Medulla oblongata (tissue), 1 donor: ENCODE data around the gene GLYATL1.

Experiments used
- DNase-seq: peaks from one replicate; pipeline ENCODE4 v3.0.0-alpha.2; 2015; ENCODE audit errors: extremely low spot score

The GLYATL1 gene

GRCh38 chr11:58926695-58927094, 12.6 kb upstream of the GLYATL1 start:
- DNase-seq = no peak

GRCh38 chr11:58927393-58928106, 11.7 kb upstream of the GLYATL1 start:
- DNase-seq = peak; percentile 41

- no peak for DNase-seq
These were observed 11.2 kb upstream of the GLYATL1 start for GRCh38 chr11:58928107-58928499.

- DNase-seq = no peak
These were observed 10.6 kb upstream of the GLYATL1 start for GRCh38 chr11:58928691-58929090.

GRCh38 chr11:58930926-58931325, 8.4 kb upstream of the GLYATL1 start:
- DNase-seq = no peak

GRCh38 chr11:58933661-58934060, 5.6 kb upstream of the GLYATL1 start:
- DNase-seq = no peak

- DNase-seq = no peak
These were observed 4.3 kb upstream of the GLYATL1 start for GRCh38 chr11:58934945-58935513.

- no peak for DNase-seq
These were observed 890 bp upstream of the GLYATL1 start for GRCh38 chr11:58938398-58938797.

- no peak for DNase-seq
These were observed 740 bp downstream of the GLYATL1 start for GRCh38 chr11:58940028-58940427.

- no peak for DNase-seq
These were observed 2.5 kb downstream of the GLYATL1 start for GRCh38 chr11:58941838-58942237.

GRCh38 chr11:58945663-58946062, 6.4 kb downstream of the GLYATL1 start:
- no peak for DNase-seq

GRCh38 chr11:58949184-58949583, 9.9 kb downstream of the GLYATL1 start:
- no peak for DNase-seq

GRCh38 chr11:58957922-58958321, 18.6 kb downstream of the GLYATL1 start:
- DNase-seq = no peak

- DNase-seq = peak; percentile 57
These were observed 19.2 kb downstream of the GLYATL1 start for GRCh38 chr11:58958500-58958899.

- DNase-seq = no peak
These were observed 24.3 kb downstream of the GLYATL1 start for GRCh38 chr11:58963551-58964104.

GRCh38 chr11:58965246-58965985, 26.1 kb downstream of the GLYATL1 start:
- no peak for DNase-seq

- DNase-seq = no peak
These were observed 29.0 kb downstream of the GLYATL1 start for GRCh38 chr11:58968251-58968711.

- no peak for DNase-seq
These were observed 38.2 kb downstream of the GLYATL1 start for GRCh38 chr11:58977470-58977869.

- no peak for DNase-seq
These were observed 39.9 kb downstream of the GLYATL1 start for GRCh38 chr11:58979222-58979621.

- DNase-seq = no peak
These were observed 41.0 kb downstream of the GLYATL1 start for GRCh38 chr11:58980159-58980843.

- no peak for DNase-seq
These were observed 53.2 kb downstream of the GLYATL1 start for GRCh38 chr11:58992489-58992888.

- no peak for DNase-seq
These were observed 54.9 kb downstream of the GLYATL1 start for GRCh38 chr11:58994171-58994570.
